ENCODE data around the gene MEGF11. TPM values are rescaled to one million over a fixed set of nuclear protein-coding genes. Genes with fewer than 3 reads are reported as not detected.

MEGF11 gene
- total and polyA plus RNA-seq, 2 donors (not counting 1 experiment from before 2014, with no cell fraction given) = under 0.01 TPM; not detected in 1

DNA sequence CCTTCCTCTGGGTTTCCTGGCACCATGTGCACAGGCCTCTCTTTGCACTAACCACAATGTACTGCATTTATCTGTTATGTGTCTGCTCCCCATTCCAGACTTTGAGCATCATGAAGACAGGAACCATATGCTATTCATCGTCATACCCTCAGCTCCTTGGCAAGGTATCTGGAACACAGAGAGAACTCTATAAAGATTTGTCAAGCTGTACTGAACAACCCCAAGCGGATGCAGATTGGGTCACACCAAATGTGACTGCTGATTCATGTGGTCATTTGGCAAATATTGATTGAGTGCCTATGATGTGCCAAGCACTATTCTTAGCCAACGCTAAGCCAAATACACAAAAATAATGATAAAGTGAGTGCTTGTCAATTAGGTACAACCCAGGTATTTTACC, 7.5 kb upstream of the MEGF11 start:
- Histone ChIP-seq H3K27me3 (ENCODE audit: control insufficient read depth, insufficient read depth, low read length) (peaks cover 24% of the 10 kb centered on the region), H4K20me1 (ENCODE audit: control insufficient read depth, extremely low read depth, insufficient read depth, low read length) (no peaks in the 10 kb centered on the region), H3K36me3 (ENCODE audit: control insufficient read depth, insufficient read depth, low read length) (no peaks in the 10 kb centered on the region), H3K4me3 (replicated peaks in 1 of 4; ENCODE audit: control extremely low read depth in 1 of 4, insufficient read depth in 1 of 4, low read depth in 3 of 4, low read length in 4 of 4) (no peak overlapping the region), H2AFZ (ENCODE audit: low read length) (no peak overlapping the region), H3K4me1 (ENCODE audit: control insufficient read depth, extremely low read depth, insufficient read depth, low read length) (no peaks in the 10 kb centered on the region), H3K79me2 (ENCODE audit: control insufficient read depth, insufficient read depth, low read length) (no peaks in the 10 kb centered on the region), H3K4me2 (ENCODE audit: extremely low read depth, insufficient read depth, low read length) (no peak overlapping the region), H3K27ac (ENCODE audit: insufficient read depth, low read length) (no peak overlapping the region), H3K9ac (ENCODE audit: insufficient read depth, low read length) (no peak overlapping the region), H3K9me3 (ENCODE audit: control insufficient read depth, insufficient read depth, low read depth, low read length) (no peaks in the 10 kb centered on the region)
- DNase-seq (ENCODE audit: low read depth in 2 of 2) = peak in 1 of 2 donors; percentile 14
- TF ChIP-seq CTCF (conservative IDR thresholded peaks at IDR 0.05 in 1 of 2, IDR thresholded peaks at IDR 0.05 in 1 of 2; ENCODE audit: low read depth in 1 of 2, low read length in 2 of 2) (no peak), EZH2 (IDR thresholded peaks at IDR 0.05; ENCODE audit: low read length, missing control alignments) (no peak)

DNA sequence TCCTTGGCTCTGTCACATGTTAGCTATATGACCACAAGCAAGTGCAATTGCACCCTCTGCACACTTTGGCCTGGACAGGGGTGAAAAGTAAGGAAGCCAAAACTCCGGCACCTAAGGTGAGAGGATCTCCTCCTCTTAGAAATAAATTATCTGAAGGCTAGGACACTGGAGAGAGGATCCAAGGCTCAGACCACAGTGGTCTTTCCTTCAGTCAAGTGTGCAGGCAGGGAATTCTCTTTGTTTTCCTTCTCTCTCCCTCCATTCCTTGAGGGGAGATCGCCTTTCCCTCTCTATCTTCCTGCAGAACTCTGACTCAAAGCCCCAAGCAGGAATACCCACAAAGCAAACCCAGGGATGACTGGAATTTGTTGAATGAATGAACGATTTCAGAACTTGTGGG, 3.1 kb upstream of the MEGF11 start:
- TF ChIP-seq EZH2 (IDR thresholded peaks at IDR 0.05; ENCODE audit: low read length, missing control alignments) = peak; percentile 56
- TF ChIP-seq CTCF (conservative IDR thresholded peaks at IDR 0.05 in 1 of 2, IDR thresholded peaks at IDR 0.05 in 1 of 2; ENCODE audit: low read depth in 1 of 2, low read length in 2 of 2) = no peak
- no peak for DNase-seq (ENCODE audit: low read depth in 2 of 2)
- peaks cover 47% of the 10 kb centered on the region for H3K27me3 ChIP-seq (ENCODE audit: control insufficient read depth, insufficient read depth, low read length)

GRCh38 chr15:66254951-66255676, 1.6 kb upstream of the MEGF11 start:
- no peaks in the 10 kb centered on the region for H3K9me3 ChIP-seq (ENCODE audit: control insufficient read depth, insufficient read depth, low read depth, low read length)
- no peak overlapping the region for H2AFZ ChIP-seq (ENCODE audit: low read length)
- H3K79me2 ChIP-seq (ENCODE audit: control insufficient read depth, insufficient read depth, low read length) = no peaks in the 10 kb centered on the region
- H3K4me2 ChIP-seq (ENCODE audit: extremely low read depth, insufficient read depth, low read length) = no peak overlapping the region
- H3K27ac ChIP-seq (ENCODE audit: insufficient read depth, low read length) = no peak overlapping the region
- H3K27me3 ChIP-seq (ENCODE audit: control insufficient read depth, insufficient read depth, low read length) = peaks cover 57% of the 10 kb centered on the region
- no peaks in the 10 kb centered on the region for H3K36me3 ChIP-seq (ENCODE audit: control insufficient read depth, insufficient read depth, low read length)
- no peaks in the 10 kb centered on the region for H3K4me1 ChIP-seq (ENCODE audit: control insufficient read depth, extremely low read depth, insufficient read depth, low read length)
- no peak for TF ChIP-seq CTCF (conservative IDR thresholded peaks at IDR 0.05 in 1 of 2, IDR thresholded peaks at IDR 0.05 in 1 of 2; ENCODE audit: low read depth in 1 of 2, low read length in 2 of 2)
- H3K9ac ChIP-seq (ENCODE audit: insufficient read depth, low read length) = no peak overlapping the region
- DNase-seq (ENCODE audit: low read depth in 2 of 2) = no peak
- H3K4me3 ChIP-seq (replicated peaks in 1 of 4; ENCODE audit: control extremely low read depth in 1 of 4, insufficient read depth in 1 of 4, low read depth in 3 of 4, low read length in 4 of 4) = no peak overlapping the region
- H4K20me1 ChIP-seq (ENCODE audit: control insufficient read depth, extremely low read depth, insufficient read depth, low read length) = no peaks in the 10 kb centered on the region

More for the DNA sequence above, 3.1 kb upstream of the MEGF11 start:
- no peaks in the 10 kb centered on the region for H3K36me3 ChIP-seq (ENCODE audit: control insufficient read depth, insufficient read depth, low read length)
- H4K20me1 ChIP-seq (ENCODE audit: control insufficient read depth, extremely low read depth, insufficient read depth, low read length) = no peaks in the 10 kb centered on the region
- no peak overlapping the region for H2AFZ ChIP-seq (ENCODE audit: low read length)
- H3K27ac ChIP-seq (ENCODE audit: insufficient read depth, low read length) = no peak overlapping the region
- no peaks in the 10 kb centered on the region for H3K4me1 ChIP-seq (ENCODE audit: control insufficient read depth, extremely low read depth, insufficient read depth, low read length)
- no peak overlapping the region for H3K9ac ChIP-seq (ENCODE audit: insufficient read depth, low read length)
- H3K9me3 ChIP-seq (ENCODE audit: control insufficient read depth, insufficient read depth, low read depth, low read length) = no peaks in the 10 kb centered on the region
- no peak overlapping the region for H3K4me2 ChIP-seq (ENCODE audit: extremely low read depth, insufficient read depth, low read length)
- no peak overlapping the region for H3K4me3 ChIP-seq (replicated peaks in 1 of 4; ENCODE audit: control extremely low read depth in 1 of 4, insufficient read depth in 1 of 4, low read depth in 3 of 4, low read length in 4 of 4)
- no peaks in the 10 kb centered on the region for H3K79me2 ChIP-seq (ENCODE audit: control insufficient read depth, insufficient read depth, low read length)
